ENCODE results near the gene TSR1.
A peak's percentile ranks its signal among the peaks of the same experiment; 100 is the strongest.

Gene TSR1

DNA sequence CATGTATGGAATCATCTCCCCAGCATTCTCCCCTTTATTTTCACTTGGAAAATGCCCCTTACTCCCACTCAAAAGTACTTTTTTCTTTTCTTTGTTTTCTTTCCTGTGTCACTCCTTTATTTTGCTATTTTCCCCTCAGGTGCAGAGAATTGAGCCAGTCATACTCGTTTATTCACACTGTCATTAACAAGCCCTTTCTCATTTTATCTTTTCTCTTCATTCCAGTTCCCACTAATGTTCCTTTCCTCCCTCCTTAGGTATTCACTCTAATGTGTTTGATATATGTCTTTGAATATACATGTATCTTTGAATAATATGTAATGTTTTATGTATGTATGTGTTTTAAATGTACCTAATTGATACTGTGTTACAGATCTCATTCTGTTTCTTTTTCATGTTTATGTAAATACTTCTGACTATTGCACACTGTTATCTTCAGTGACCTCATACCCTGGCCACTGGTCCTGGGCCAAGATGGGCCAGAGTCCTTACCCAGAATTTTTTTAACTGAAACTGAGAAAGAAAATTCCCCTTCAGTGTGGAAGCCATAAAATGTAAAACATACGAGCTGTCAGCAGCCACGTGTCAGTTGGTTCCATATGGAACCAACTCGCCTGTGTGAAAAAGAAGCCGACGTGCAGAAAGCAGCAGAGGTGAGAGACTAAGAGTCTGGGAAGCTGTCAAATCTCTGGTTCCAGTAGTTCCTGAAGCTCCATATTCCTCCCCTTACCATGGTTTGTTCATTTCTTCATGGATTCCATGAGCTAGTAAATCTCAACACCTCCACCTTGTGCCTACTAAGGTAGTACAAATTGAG, 26.7 kb downstream of the TSR1 start:
- no peak overlapping the region for H3K4me3 ChIP-seq (ENCODE audit: low read length)
- H2AFZ ChIP-seq (ENCODE audit: low read depth, low read length): no peak overlapping the region
- no peaks in the 10 kb centered on the region for H3K9me3 ChIP-seq (ENCODE audit: low read length)
- no peaks in the 10 kb centered on the region for H3K36me3 ChIP-seq (ENCODE audit: insufficient read depth, low read length)
- H3K4me1 ChIP-seq (ENCODE audit: insufficient read depth, low read length): no peaks in the 10 kb centered on the region
- H3K27me3 ChIP-seq (ENCODE audit: insufficient read depth, low read length): no peaks in the 10 kb centered on the region

DNA sequence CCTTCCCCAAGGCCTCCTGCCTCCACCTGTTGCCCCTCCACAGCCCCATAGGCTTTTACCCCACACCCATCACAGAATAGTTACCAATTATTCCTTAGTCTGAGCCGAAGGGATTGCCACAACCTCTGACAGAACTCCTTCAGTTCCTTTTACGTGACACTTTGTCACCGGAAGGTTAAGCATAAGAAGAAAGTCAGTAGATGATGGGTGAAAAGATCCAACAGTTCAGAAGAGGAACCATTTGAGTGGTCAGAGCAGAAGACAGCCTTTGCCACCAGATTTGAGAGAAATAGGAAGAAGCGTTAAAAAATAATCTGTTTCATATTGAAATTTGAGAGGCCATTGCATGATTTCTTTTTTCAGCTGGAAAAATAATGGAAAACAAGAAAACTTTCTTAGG, 31.3 kb downstream of the TSR1 start:
- H3K36me3 ChIP-seq (ENCODE audit: insufficient read depth, low read length): peaks cover 18% of the 10 kb centered on the region
- no peaks in the 10 kb centered on the region for H3K27me3 ChIP-seq (ENCODE audit: insufficient read depth, low read length)
- no peak overlapping the region for H3K4me3 ChIP-seq (ENCODE audit: low read length)
- H3K4me1 ChIP-seq (ENCODE audit: insufficient read depth, low read length): peaks cover 4% of the 10 kb centered on the region
- peaks cover 7% of the 10 kb centered on the region for H3K9me3 ChIP-seq (ENCODE audit: low read length)
- no peak overlapping the region for H2AFZ ChIP-seq (ENCODE audit: low read depth, low read length)

DNA sequence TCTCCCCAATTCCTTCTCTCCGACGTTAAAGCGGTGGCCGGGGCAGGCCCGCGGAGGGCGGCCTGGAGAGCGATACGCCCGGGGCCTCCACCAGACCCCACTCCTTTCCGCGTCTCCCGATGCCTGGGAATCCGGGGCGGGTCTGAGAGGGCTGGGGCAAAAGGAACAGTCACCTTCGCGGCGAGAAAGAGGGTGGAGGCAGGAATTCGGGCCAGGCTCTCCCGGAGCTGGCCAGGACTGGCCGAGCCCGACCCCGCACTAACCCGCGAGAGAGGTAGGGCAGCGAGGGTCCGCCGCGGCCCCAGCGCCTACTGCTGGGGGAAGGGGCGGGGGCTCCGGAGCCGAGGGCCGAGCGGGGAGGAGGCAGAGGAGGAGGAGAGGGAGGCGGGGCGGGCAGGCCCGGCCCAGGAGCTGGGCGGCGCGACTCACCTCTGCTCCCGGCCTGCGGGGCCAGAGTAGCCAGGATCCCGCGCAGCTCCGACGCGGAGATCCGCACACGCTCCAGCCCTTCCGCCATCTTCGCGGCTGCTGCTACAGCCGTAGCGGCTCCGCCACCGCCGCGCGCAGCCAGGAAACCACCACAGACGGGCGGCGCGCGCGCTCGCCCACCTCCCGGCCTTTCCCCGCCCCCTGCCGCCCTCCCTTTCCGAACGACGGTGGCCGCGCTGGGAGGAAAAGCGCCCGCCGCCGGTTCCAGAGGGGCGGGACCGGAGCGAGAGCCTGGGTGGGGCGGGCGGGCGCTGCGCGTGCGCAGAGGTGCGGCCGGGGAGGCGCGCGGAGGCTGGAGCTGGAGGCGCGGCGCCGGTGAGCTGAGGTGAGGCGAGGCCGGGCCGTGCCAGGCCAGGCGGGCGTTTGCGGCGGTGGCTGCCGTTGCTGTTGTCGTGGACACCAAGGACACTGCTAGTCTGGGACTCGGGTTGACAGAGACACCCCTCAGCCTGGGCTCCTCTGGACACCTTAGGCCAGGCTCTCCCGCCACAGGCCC, 32.8 kb downstream of the TSR1 start, which contains the start of the genes SMG6 and SRR:
SMG6 (minus strand) TSS at position 582 of the 985 bp plus-strand sequence; CDS start at position 517, 65 bp downstream.
SRR (plus strand) TSS at position 747 of the 985 bp plus-strand sequence. CDS start 11,611 bp downstream, outside the sequence.
- peaks cover 4% of the 10 kb centered on the region for H3K4me1 ChIP-seq (ENCODE audit: insufficient read depth, low read length)
- peak within 1 kb of the TSS; percentile 94 for H3K4me3 ChIP-seq (ENCODE audit: low read length)
- H3K9me3 ChIP-seq (ENCODE audit: low read length): peaks cover 13% of the 10 kb centered on the region
- H2AFZ ChIP-seq (ENCODE audit: low read depth, low read length): peak within 1 kb of the TSS; percentile 37
- H3K36me3 ChIP-seq (ENCODE audit: insufficient read depth, low read length): peaks cover 32% of the 10 kb centered on the region
- H3K27me3 ChIP-seq (ENCODE audit: insufficient read depth, low read length): no peaks in the 10 kb centered on the region

DNA sequence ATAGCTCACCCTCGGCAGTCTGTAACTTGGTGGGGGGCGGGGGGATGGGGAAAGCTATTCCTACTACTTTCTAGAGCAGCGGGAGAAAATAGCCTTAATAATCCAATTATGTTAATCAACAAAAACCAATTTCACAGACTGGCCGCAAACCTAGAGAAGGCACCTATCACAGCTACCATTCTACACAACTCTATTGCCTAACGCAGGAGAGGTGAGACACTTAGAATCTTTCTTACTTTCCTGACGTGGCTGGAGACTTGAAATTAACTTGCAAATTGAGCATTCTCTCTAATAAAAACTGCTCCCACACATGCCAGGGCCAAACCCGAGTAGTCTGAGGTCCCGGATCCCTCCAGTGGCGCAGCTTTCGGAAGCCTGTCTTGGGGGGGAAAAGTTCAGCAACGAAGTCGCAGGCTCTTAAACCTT, 33.5 kb downstream of the TSR1 start:
- Histone ChIP-seq H3K4me3 (ENCODE audit: low read length) (peak overlapping the region; percentile 94), H3K27me3 (ENCODE audit: insufficient read depth, low read length) (no peaks in the 10 kb centered on the region), H3K4me1 (ENCODE audit: insufficient read depth, low read length) (peaks cover 4% of the 10 kb centered on the region), H3K9me3 (ENCODE audit: low read length) (peaks cover 13% of the 10 kb centered on the region), H3K36me3 (ENCODE audit: insufficient read depth, low read length) (peaks cover 33% of the 10 kb centered on the region), H2AFZ (ENCODE audit: low read depth, low read length) (peak overlapping the region; percentile 37)

DNA sequence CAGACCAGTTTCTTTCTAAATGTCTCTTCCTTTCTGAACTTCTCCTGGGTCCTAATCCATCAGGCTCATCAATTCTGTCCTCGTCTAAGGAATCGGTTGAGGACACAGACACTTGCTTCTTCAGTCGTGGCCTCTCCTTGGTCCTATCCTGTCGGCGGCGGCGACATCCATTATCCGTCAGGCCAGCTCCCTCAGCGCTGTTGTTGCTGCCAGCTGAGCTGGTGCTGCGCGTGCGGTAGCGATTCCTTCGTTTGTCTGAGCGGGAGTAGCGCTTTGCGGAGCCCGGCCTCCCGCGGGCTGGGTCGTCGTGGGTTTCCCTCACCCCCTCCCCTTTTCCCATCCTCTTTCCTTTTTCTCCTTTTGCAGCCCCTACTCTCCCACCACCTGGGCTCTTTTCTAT, 36.5 kb downstream of the TSR1 start:
- H3K4me3 ChIP-seq (ENCODE audit: low read length): no peak overlapping the region
- H3K27me3 ChIP-seq (ENCODE audit: insufficient read depth, low read length): no peaks in the 10 kb centered on the region
- peaks cover 13% of the 10 kb centered on the region for H3K9me3 ChIP-seq (ENCODE audit: low read length)
- H3K4me1 ChIP-seq (ENCODE audit: insufficient read depth, low read length): peaks cover 4% of the 10 kb centered on the region
- H2AFZ ChIP-seq (ENCODE audit: low read depth, low read length): no peak overlapping the region
- peaks cover 61% of the 10 kb centered on the region for H3K36me3 ChIP-seq (ENCODE audit: insufficient read depth, low read length)

DNA sequence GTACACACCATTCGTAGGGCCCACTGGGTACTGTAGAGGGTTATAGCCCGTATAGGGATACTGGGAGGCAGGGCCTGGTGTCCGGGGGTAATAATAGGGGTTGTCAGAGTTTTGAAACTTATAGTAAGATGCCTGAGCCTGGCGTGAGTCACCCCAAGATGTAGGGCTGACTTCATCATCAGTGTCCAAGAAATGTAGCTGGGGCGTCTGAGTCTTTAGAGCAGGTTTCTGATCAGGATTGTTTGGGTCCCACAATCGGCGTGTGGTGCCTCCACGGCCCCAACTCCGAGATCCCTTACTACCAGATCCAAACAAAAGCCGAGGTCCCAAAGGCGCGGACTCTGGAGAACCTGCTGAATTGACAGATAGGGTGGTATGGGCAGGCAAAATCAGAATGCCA, 37.1 kb downstream of the TSR1 start:
- Histone ChIP-seq H2AFZ (ENCODE audit: low read depth, low read length) (no peak overlapping the region), H3K9me3 (ENCODE audit: low read length) (peaks cover 13% of the 10 kb centered on the region), H3K4me1 (ENCODE audit: insufficient read depth, low read length) (peaks cover 4% of the 10 kb centered on the region), H3K4me3 (ENCODE audit: low read length) (no peak overlapping the region), H3K27me3 (ENCODE audit: insufficient read depth, low read length) (no peaks in the 10 kb centered on the region), H3K36me3 (ENCODE audit: insufficient read depth, low read length) (peaks cover 66% of the 10 kb centered on the region)

DNA sequence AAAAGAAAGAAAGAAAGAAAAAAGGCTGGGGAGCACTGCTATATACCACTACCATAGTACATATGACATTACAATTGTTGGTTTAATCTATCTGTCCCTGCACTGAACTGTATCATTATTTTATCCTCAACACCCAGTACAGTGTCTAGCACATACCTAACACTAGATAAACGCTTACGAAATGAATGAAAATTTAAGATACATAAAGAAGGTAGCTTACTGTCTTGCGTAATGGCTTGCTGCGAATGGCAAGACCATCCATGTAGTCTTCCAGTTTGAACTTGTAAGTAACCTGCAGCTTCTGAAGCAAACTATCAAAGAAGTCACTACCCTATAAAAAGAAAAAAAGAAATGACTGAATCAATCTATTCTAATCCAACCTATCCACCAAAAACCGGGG, 39.2 kb downstream of the TSR1 start:
- no peak overlapping the region for H3K4me3 ChIP-seq (ENCODE audit: low read length)
- peaks cover 3% of the 10 kb centered on the region for H3K4me1 ChIP-seq (ENCODE audit: insufficient read depth, low read length)
- H3K27me3 ChIP-seq (ENCODE audit: insufficient read depth, low read length): no peaks in the 10 kb centered on the region
- H2AFZ ChIP-seq (ENCODE audit: low read depth, low read length): no peak overlapping the region
- peaks cover 84% of the 10 kb centered on the region for H3K36me3 ChIP-seq (ENCODE audit: insufficient read depth, low read length)
- H3K9me3 ChIP-seq (ENCODE audit: low read length): peaks cover 13% of the 10 kb centered on the region

DNA sequence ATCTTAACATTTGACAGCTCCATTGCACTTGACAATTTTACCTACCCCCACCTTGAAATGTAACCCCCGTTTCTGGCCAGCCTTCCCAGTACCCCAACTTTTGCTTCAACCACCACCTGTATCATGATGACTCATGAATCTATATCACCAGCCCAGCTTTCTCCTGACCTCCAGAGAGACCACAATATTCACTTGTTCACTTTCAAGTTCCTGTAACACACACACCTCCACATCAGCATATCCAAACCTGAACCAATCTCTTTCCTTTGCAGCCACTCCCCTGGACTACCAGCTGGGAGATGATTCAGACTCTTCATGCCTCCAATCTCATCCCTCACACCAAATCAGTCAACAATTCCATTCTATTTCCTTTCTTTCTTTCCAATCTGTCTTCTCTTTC, 40.7 kb downstream of the TSR1 start:
- H3K36me3 ChIP-seq (ENCODE audit: insufficient read depth, low read length): peaks cover 82% of the 10 kb centered on the region
- H3K9me3 ChIP-seq (ENCODE audit: low read length): peaks cover 14% of the 10 kb centered on the region
- no peaks in the 10 kb centered on the region for H3K27me3 ChIP-seq (ENCODE audit: insufficient read depth, low read length)
- no peaks in the 10 kb centered on the region for H3K4me1 ChIP-seq (ENCODE audit: insufficient read depth, low read length)
- H3K4me3 ChIP-seq (ENCODE audit: low read length): no peak overlapping the region
- no peak overlapping the region for H2AFZ ChIP-seq (ENCODE audit: low read depth, low read length)

DNA sequence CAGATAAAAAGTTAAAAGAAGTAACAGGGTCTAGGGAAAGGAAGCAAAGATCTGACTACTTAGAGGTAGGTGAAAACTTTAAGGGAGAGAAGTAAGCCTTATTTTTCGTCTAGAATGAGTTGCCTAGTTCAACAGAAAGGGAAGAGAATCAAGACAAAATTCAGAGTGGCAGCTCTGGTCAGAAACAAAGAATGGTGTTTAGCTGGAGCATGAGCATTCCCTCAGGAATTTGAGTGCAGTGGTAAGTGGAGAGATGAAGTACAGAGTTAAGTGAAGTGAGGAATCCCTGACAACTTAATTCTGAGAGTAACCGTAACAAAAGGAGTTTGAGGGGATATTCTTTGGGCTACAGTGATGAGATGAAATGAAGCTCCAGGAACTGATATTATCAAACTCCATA, 44.2 kb downstream of the TSR1 start:
- Histone ChIP-seq H3K27me3 (ENCODE audit: insufficient read depth, low read length) (no peaks in the 10 kb centered on the region), H2AFZ (ENCODE audit: low read depth, low read length) (no peak overlapping the region), H3K36me3 (ENCODE audit: insufficient read depth, low read length) (peaks cover 79% of the 10 kb centered on the region)

DNA sequence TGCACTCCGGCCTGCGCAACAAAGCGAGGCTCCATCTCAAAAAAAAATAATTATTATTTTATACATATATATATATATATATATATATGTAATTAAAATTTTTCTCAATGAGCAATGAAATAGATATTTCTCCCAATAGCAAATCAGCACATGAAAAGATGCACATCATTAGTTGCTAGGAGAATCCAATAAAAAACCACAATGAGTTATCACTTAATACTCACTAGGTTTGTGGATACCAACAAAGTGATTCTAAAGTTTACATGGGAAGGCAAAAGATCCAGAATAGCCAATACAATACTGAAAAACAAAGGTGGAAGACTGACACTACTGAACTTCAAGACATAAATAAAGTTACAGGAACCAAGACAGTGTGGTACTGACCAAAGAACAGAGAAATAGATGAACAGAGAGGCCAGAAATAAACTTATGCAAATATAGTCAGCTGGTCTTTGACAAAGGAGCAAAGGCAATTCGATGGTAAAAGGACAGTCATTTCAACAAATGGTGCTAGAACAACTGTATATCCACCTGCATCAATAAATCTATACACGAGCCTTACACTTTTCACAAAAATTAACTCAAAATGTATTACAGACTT, 46.3 kb downstream of the TSR1 start:
- Histone ChIP-seq H3K4me1 (ENCODE audit: insufficient read depth, low read length) (no peaks in the 10 kb centered on the region), H3K27me3 (ENCODE audit: insufficient read depth, low read length) (no peaks in the 10 kb centered on the region), H3K9me3 (ENCODE audit: low read length) (peaks cover 3% of the 10 kb centered on the region), H3K4me3 (ENCODE audit: low read length) (no peak overlapping the region), H3K36me3 (ENCODE audit: insufficient read depth, low read length) (peaks cover 68% of the 10 kb centered on the region), H2AFZ (ENCODE audit: low read depth, low read length) (no peak overlapping the region)

More for the DNA sequence above, 44.2 kb downstream of the TSR1 start:
- Histone ChIP-seq H3K4me3 (ENCODE audit: low read length) (no peak overlapping the region), H3K4me1 (ENCODE audit: insufficient read depth, low read length) (no peaks in the 10 kb centered on the region), H3K9me3 (ENCODE audit: low read length) (peaks cover 3% of the 10 kb centered on the region)

DNA sequence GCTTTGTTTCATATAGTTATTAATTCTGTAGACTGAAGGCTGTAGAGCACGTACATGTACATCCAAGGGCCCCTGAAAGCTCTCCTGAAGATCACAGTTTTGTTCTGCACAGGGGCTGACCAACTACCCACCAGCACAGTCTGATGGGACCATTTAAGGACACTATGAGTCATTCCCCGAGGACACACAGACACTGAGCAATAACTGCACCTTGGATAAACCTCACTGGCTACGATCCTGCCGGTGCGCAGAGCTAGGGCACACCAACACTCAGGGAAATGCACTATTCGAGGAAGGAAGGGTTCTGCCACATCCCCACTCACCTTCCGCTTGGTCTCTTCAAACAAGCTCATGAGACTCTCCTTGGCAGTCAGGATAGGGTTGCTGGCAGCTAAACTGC, 53.0 kb downstream of the TSR1 start:
- Histone ChIP-seq H3K9me3 (ENCODE audit: low read length) (no peaks in the 10 kb centered on the region), H3K4me1 (ENCODE audit: insufficient read depth, low read length) (no peaks in the 10 kb centered on the region), H3K36me3 (ENCODE audit: insufficient read depth, low read length) (peaks cover 73% of the 10 kb centered on the region), H3K4me3 (ENCODE audit: low read length) (no peak overlapping the region), H3K27me3 (ENCODE audit: insufficient read depth, low read length) (no peaks in the 10 kb centered on the region), H2AFZ (ENCODE audit: low read depth, low read length) (no peak overlapping the region)

DNA sequence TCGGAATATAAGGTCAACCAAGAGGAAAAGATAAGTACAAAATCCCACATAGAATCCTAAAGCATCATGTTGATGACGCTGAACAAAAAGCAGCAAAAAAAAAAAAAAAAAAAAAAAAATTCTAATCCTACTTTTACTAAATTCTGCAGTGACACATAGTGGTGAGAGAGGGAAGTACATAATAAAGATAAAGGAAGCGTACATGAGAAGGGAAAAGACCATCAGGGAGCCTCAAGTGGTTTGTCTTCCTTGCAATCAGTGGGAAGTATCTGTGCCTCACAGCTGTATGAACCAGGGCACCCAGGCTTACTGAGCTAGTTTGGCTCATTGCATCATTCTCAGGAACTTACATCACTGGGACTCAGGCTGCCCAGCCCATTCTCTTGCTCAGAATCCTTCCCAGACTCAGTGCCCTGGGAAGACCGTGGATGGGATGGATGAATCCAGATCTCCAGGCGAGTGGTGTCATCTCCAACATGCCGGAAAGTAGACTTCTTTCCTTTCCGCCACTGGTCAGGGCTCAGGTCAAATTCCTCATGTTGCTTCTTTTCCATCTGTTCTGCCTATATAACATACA, 53.9 kb downstream of the TSR1 start:
- H3K27me3 ChIP-seq (ENCODE audit: insufficient read depth, low read length): no peaks in the 10 kb centered on the region
- H3K9me3 ChIP-seq (ENCODE audit: low read length): no peaks in the 10 kb centered on the region
- H3K4me3 ChIP-seq (ENCODE audit: low read length): no peak overlapping the region
- no peaks in the 10 kb centered on the region for H3K4me1 ChIP-seq (ENCODE audit: insufficient read depth, low read length)
- peaks cover 73% of the 10 kb centered on the region for H3K36me3 ChIP-seq (ENCODE audit: insufficient read depth, low read length)
- H2AFZ ChIP-seq (ENCODE audit: low read depth, low read length): no peak overlapping the region

All from neuron (in vitro differentiated cells).